Middle frontal gyrus (tissue), 1 donor: ENCODE measurements around the gene GJC2.
"Not testable (repeated sequence)": the region's sequence is repeated elsewhere in the genome, so short reads cannot be mapped to it uniquely, and the experiment has no call there.

Source experiments
- DNase-seq: peaks from one replicate; pipeline ENCODE4 v3.0.0-alpha.2; 2015; ENCODE audit warnings: low spot score; ENCODE audit errors: extremely low spot score

The GJC2 gene

GRCh38 chr1:228171221-228171891 is 21.6 kb downstream of the GJC2 start:
- no peak for DNase-seq

DNA sequence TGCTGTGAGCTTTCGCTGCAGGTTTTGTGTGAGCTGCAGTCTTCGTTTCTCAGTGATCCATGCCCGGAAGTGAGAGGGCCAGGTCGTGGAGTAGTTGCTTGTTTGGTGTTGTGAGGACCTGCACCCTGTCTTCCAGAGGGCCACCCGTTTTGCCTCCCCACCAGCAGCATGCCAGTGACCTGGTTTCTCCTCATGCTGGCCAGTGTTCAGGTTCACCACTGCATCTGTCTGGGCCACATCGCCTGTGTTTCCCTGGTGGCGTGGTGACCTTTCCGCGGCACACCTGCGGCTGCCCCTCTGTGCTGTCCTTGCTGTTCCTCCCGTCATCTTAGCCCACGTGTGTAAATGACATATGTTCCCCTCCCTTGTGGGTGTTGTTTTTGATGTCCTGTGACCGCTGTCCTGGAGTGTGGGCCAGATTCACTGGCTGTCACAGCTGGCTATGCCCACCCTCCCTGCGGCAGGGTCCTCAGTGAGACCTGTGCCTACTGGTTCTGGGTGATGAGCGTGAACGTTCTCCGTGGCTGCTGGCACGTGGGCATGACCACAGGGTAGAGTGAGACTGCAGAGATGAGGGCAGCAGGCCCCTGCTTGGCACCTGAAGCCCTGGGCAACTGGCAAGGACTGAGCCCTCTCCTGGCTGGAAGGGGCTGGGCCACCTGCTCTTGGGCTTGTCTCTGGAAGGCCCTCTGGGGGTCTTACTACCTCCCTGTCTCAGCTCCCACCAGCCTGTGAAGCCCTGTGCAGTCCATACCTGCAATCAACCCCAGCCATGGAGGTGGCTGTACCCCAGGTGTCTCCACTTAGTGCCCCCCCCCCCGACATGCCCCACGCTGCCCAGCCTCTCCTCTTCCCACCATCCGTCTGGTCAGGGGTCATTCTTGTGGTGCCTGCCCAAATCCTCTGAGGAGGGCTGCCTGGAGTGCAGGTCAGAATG is 23.1 kb downstream of the GJC2 start:
- DNase-seq, result no peak

DNA sequence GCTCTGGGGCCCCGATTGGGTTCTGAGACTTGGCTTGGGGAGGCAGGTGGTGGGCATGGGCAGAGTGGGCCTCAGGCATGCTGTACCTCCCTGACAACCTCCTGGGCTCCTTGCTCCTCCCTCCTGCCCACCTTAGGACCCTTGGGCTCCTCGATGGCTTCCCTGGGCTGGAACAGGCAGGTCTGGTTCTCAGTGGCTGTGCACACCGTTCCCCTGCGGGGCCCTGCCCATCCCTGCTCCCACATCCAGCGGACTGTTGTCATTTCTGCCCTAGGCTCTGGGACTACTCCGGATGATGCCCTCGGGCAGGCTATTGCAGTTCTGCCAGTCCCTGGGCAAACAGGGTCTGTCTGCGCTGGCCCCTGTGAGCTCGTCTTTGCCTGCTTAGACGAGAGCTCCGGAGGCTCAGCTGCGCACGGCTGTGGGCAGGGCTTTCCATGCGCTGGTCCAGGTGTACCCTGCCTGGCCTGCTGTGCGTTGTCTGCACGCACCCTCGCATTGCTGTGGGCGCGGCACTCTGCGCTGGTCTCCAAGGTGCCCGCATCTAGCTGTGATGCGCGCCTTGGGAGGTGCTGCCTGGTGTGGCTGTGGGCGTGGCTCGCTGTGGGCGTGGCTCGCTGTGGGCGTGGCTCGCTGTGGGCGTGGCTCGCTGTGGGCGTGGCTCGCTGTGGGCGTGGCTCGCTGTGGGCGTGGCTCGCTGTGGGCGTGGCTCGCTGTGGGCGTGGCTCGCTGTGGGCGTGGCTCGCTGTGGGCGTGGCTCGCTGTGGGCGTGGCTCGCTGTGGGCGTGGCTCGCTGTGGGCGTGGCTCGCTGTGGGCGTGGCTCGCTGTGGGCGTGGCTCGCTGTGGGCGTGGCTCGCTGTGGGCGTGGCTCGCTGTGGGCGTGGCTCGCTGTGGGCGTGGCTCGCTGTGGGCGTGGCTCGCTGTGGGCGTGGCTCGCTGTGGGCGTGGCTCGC is 24.1 kb downstream of the GJC2 start:
- not testable (repeated sequence) for DNase-seq

DNA sequence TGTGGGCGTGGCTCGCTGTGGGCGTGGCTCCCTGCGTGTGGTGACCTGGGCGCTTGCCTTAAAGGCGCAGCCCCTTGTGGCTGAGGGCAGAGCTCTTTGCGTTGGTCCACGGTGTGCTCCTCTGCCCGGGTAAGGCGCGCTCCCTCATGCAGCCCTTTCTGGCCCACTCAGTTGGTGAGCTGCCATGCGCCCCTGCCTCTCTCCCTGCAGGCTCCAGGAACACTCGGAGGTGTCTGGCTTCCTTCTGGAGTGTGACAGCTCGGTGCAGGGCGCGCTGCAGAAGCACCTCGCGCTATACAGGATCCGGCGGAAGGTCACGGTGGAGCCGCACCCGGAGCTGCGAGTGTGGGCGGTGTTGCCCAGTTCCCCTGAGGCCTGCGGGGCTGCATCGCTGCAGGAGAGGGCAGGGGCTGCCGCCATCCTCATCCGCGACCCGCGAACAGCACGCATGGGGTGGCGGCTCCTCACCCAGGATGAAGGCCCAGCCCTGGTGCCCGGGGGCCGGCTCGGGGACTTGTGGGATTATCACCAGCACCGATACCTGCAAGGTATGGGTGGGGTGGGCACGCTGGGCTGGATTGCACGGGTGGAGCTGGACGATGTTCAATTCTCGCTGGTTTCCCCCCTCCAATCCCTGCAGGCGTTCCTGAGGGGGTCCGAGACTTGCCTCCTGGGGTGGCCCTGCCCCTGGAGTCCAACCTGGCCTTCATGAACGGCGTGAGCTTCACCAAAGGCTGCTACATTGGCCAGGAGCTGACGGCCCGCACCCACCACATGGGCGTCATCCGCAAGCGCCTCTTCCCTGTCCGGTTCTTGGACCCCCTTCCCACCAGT is 25.0 kb downstream of the GJC2 start:
- DNase-seq, result no peak

DNA sequence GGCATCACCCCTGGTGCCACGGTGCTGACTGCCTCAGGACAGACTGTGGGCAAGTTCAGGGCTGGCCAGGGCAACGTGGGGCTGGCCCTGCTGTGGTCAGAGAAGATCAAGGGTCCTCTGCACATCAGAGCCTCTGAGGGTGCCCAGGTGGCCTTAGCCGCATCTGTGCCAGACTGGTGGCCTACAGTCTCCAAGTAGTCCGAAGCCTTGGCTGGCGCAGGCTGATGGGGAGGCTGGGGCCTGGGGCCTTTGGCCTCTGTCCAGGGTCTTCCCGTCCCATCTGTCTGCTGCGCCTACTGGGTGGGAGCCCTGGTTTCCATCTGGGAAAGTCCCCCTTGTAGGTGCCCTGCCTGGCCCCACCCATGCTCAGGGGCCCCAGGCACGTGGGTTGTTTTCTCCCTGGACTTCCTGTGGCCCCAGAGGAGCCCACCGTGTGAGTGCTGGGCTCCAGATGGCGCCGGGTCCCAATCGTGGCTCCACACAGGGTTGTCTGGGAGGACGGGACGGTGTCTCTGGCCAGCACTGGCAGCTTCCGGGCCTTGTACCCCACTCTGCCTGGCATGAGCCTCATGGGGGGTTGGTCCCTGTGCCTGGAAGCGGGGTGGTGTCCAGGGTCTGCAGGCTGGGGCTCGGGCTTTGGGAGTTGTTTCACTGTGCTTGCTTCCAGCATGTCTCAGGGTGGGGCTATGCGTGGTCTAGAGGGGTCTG is 25.7 kb downstream of the GJC2 start:
- no peak for DNase-seq

DNA sequence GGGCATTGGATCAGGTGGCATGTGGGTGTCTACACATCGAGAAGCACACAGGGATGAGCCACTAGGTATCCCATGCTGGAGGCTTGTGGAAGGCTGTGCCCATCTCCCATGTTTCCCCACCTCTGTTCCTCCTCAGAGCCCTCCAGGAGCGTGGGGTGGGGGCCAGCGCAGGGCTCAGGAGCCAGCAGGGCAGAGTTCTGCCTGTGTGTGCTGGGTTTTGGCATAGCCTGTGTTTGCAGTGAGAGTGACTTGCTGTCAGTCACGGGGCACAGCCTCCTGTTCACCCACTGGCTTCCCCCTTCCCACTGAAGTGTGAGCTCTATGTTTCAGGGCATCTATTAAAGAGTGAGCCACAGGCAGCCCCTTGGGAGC is 26.3 kb downstream of the GJC2 start:
- DNase-seq, result no peak

GRCh38 chr1:228176461-228177182 is 26.9 kb downstream of the GJC2 start:
- no peak for DNase-seq

DNA sequence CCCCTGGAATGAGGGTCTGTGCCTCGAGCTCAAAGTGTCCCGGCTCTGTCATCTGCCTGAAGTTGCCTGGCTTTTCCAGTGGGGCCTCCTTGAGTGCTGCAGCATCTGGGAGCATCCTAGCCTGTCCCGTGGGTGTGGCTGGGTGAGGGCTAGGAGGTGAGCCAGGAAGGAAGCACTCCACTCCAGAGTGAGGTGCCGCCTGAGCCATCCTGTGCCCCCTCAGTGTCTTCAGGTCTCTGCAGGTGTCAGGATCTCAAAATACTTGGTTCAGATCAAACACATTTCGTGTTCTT is 27.4 kb downstream of the GJC2 start:
- DNase-seq, result no peak

GRCh38 chr1:228177721-228178710 is 28.3 kb downstream of the GJC2 start:
- no peak for DNase-seq

DNA sequence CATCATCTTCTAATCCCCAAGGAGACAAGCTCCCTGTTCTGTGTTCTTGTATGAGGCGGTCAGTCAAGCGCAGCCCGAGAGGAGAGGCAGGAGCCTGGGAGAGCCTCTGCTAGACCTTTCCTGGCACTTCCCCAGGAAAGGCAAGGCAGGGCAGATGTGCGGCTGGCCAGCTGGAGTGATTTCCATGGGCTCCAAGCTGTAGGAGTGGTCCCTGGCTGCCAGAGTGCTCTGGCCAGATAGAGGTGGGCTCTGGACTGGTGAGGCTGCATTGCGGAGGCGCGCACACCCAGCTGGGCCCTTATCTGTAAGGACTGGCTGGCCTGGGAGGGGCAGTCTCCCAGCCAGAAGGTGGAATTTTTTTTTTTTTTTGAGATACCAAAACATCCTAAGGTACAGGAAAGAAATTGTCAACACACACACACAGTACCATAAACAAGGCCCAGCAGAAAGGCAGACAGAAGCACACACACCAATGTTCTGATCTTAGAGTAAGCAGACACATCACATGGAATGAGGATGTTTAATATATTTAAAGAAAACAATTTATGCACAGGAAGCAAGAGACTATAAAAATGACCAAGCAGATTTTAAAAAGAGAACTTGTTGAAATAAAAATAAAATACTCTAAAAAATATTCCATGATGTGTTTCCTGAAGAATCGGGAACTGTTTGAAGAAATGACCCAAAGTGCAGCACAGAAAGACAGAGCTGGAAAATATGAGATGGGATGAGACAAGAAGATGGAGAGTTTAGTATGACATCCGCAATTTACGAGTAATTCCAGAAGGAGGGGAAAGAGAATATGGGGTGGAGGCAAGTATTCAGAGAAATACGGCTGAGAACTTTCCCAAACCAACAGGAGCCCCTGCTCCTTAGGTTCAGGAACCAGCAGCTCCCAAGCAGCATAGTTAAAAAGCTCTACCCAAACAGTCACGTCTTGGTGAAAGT is 29.3 kb downstream of the GJC2 start:
- DNase-seq, result no peak

DNA sequence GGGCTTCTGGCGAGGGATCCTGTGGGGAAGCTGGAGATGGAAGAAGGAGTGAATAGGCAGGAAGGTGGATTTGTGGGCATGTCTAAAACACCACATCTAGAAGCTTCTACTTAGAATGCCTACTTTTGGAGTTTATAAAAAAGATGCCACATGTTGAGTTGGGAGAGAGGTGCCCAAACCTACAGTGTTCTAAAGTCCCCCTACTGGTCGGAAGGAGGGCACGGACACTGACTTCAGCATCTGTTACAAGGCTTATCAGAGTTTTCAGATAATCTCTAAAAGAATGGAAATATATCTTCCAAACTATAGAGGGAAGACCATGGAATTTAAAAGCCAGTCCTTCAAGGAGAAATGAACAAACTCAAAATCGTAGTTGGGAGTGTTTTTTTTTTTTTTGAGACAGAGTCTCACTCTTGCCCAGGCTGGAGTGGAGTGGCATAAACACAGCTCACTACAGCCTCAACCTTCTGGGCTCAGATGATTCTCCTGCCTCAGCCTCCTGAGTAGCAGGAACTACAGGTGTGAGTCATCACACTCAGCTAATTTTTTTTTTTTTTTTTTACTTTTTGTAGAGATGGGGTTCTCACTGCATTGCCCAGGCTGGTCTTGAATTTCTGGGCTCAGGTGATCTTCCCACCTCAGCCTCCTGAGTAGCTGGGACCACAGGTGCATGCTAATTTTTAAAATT is 30.7 kb downstream of the GJC2 start:
- no peak for DNase-seq

DNA sequence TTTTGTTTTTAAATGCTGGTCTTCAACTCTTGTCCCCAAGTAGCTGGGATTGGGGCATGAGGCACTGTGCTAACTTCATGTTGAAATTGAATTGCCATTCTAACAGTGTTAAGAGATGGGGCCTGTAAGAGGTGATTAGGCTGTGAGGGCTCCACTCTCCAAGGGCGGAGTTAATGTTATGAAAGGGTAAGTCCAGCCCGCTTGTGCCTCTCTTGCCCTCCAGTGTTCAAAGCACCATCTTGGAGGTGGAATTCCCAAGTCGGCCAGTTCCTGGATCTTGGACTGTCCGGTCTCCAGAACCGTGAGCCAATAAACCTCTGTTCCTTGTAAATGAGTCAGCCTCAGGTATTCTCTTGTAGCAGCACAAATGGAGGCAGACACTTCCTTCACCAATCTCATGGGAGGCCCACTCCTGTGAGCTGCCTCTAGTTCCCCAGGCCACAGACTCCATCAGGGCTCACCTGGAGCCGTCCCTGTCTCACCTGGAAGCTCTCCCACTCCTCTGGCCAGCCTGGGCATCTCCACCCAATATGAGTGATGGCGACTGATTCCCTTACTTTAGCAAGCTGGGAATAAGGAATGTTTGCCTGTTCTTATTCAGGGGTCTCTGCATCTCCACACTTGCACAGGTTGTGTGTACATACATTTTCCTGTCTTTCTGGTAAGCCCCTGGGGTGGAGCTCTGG is 31.4 kb downstream of the GJC2 start:
- DNase-seq, result no peak

DNA sequence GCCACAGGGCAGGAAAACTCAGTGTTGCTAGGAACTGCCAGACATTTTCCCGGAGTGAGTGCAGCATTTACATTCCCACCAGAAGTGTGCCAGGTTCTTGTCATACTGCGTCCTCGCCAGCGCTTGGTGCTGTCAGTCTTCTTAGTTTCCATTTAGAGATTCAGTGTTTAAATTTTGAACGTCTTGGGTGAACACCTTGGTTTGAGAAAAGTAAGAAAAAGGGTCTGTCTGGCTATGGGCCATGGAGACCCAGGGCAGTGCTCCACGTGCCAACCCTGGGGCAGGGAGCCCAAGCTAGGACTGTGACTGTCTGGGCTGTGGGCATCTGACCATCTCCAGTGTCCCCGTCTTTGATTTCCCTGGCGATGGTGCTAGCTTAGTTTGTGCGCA is 31.9 kb downstream of the GJC2 start:
- no peak for DNase-seq

DNA sequence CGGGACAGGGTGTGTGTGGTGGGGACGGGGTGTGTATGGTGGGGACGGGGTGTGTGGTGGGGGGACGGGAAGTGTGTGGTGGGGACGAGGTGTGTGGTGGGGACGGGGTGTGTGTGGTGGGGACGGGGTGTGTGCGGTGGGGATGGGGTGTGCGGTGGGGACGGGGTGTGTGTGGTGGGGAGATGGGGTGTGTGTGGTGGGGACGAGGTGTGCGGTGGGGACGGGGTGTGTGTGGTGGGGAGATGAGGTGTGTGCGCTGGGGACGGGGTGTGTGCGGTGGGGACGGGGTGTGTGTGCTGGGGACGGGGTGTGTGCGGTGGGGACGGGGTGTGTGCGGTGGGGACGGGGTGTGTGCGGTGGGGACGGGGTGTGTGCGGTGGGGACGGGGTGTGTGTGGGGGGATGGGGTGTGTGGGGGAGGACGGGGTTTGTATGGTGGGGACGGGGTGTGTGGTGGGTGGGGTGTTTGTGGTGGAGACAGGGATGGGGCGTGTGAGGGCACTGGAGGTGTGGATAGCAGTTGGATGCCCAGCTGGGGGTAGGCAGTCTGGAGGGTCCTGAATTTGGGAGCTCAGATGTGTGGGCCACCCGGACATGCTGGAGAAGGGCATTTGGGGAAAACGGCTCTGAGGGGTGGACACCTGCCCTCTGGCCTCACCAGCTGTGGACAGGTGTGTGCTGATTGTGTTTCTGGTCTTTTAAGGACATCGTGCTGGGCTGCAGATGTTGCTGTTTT is 32.7 kb downstream of the GJC2 start:
- DNase-seq, result no peak

- no peak for DNase-seq
Observed at GRCh38 chr1:228184152-228184551, 34.4 kb downstream of the GJC2 start.

DNA sequence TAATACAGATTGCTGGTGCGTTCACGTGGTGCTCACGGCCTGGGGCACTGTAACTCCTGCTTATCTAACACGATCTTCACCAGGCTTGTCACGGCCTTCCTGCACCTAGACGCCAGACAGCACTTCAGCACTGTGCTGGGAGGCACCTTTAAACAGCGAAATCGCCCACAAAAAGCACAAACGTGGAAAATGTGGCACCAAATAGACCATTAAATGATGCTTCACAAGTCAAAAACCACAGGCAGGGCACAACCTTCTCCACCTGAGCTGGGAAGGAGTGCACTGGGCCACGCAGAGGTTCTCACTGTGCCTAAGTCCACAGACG is 35.9 kb downstream of the GJC2 start:
- DNase-seq, result no peak
